ENCODE measurements around the gene MINK1.
A peak's percentile ranks its signal among the peaks of the same experiment; 100 is the strongest.

Gene MINK1

GRCh38 chr17:4840893-4841242 lies 7.7 kb downstream of the MINK1 start:
- peak in 1 of 10 donors; percentile 23 for DNase-seq
- intact Hi-C loops (cut with DNase I): no loop called here

- peak in 1 of 10 donors; percentile 8 for DNase-seq
- intact Hi-C loops (cut with DNase I): no loop called here
These were observed 9.2 kb downstream of the MINK1 start for GRCh38 chr17:4842376-4842775.

GRCh38 chr17:4843321-4844000 lies 10.3 kb downstream of the MINK1 start:
- intact Hi-C loops (cut with DNase I): no loop called here
- DNase-seq: peak in 2 of 10 donors; percentile 17 to 43

GRCh38 chr17:4845118-4845517 lies 12.0 kb downstream of the MINK1 start:
- intact Hi-C loops (cut with DNase I): no loop called here

GRCh38 chr17:4846635-4847390 lies 13.7 kb downstream of the MINK1 start:
- peak in 1 of 10 donors; percentile 17 for DNase-seq
- intact Hi-C loops (cut with DNase I): no loop called here

More at GRCh38 chr17:4845118-4845517, 12.0 kb downstream of the MINK1 start:
- DNase-seq: peak in 1 of 10 donors; percentile 30

GRCh38 chr17:4849011-4849536 lies 15.9 kb downstream of the MINK1 start:
- intact Hi-C loops (cut with DNase I): no loop called here
- peak in 1 of 10 donors; percentile 29 for DNase-seq

- DNase-seq: peak in 1 of 10 donors; percentile 15
- intact Hi-C loops (cut with DNase I): no loop called here
These were observed 17.1 kb downstream of the MINK1 start for GRCh38 chr17:4850246-4850645.

- intact Hi-C loops (cut with DNase I): no loop called here
- DNase-seq: no peak
These were observed 17.9 kb downstream of the MINK1 start for GRCh38 chr17:4851084-4851483.

- intact Hi-C loops (cut with DNase I): no loop called here
- DNase-seq: peak in 1 of 10 donors; percentile 17
These were observed 19.5 kb downstream of the MINK1 start for GRCh38 chr17:4852567-4853207.

GRCh38 chr17:4853208-4853671 lies 20.1 kb downstream of the MINK1 start:
- intact Hi-C loops (cut with DNase I): no loop called here
- DNase-seq: peak in 1 of 10 donors; percentile 27

GRCh38 chr17:4854111-4854681 lies 21.1 kb downstream of the MINK1 start:
- intact Hi-C loops (cut with DNase I): no loop called here
- peak in 1 of 10 donors; percentile 76 for DNase-seq

- DNase-seq: peak in 2 of 10 donors; percentile 84 to 90
- intact Hi-C loops (cut with DNase I): no loop called here
These were observed 23.3 kb downstream of the MINK1 start for GRCh38 chr17:4856271-4856936.

GRCh38 chr17:4856937-4857314 lies 23.8 kb downstream of the MINK1 start:
- peak in 8 of 10 donors; percentile 49 to 97 (median 70) for DNase-seq
- intact Hi-C loops (cut with DNase I): loop anchor here (1.0 kb wide), 1 partner anchor 21 kb away; no protein-coding TSS in a partner anchor

- peak in 1 of 10 donors; percentile 72 for DNase-seq
- intact Hi-C loops (cut with DNase I): loop anchor here (1.0 kb wide), 1 partner anchor 21 kb away; no protein-coding TSS in a partner anchor
These were observed 24.2 kb downstream of the MINK1 start for GRCh38 chr17:4857347-4857746.

- intact Hi-C loops (cut with DNase I): no loop called here
- peak in 8 of 10 donors; percentile 48 to 94 (median 62) for DNase-seq
These were observed 25.1 kb downstream of the MINK1 start for GRCh38 chr17:4858068-4858881.

GRCh38 chr17:4858882-4859260 lies 25.7 kb downstream of the MINK1 start:
- intact Hi-C loops (cut with DNase I): no loop called here
- peak in 7 of 10 donors; percentile 48 to 92 (median 62) for DNase-seq

GRCh38 chr17:4859816-4860625 lies 26.9 kb downstream of the MINK1 start:
- intact Hi-C loops (cut with DNase I): no loop called here
- DNase-seq: peak in 3 of 10 donors; percentile 48 to 83 (median 79)

- DNase-seq: peak in 1 of 10 donors; percentile 53
- intact Hi-C loops (cut with DNase I): no loop called here
These were observed 27.5 kb downstream of the MINK1 start for GRCh38 chr17:4860651-4861050.
